ENCODE results near the gene NDOR1.

NDOR1 gene

GRCh38 chr9:137202966-137203365 lies 2.5 kb upstream of the NDOR1 start:
- TF ChIP-seq CTCF (IDR thresholded peaks at IDR 0.05; ENCODE audit: low read depth, low read length, poor library complexity, severe bottlenecking), result no peak
- no peak for TF ChIP-seq EZH2phosphoT487 (IDR thresholded peaks at IDR 0.05; ENCODE audit: borderline replicate concordance, low read length)
- Histone ChIP-seq H3K4me3 (ENCODE audit: low read length) (peak overlapping the region; percentile 32), H3K27me3 (ENCODE audit: control insufficient read depth, low read length) (no peaks in the 10 kb centered on the region), H3K4me1 (ENCODE audit: control insufficient read depth, low read length) (peaks cover 68% of the 10 kb centered on the region), H3K27ac (ENCODE audit: low read depth, low read length) (no peak overlapping the region), H3K36me3 (ENCODE audit: control insufficient read depth, low read length) (peaks cover 29% of the 10 kb centered on the region), H4K20me1 (ENCODE audit: control insufficient read depth, insufficient read depth, low read depth, low read length) (peaks cover 5% of the 10 kb centered on the region; the same call in 1 of the 2 replicates), H3K79me2 (ENCODE audit: control insufficient read depth, low read length) (peaks cover 87% of the 10 kb centered on the region), H3K4me2 (ENCODE audit: low read length) (peak overlapping the region; percentile 92), H3F3A (ENCODE audit: control insufficient read depth, insufficient read depth) (peaks cover 6% of the 10 kb centered on the region), H3K9me2 (replicated peaks; ENCODE audit: control insufficient read depth, low read length) (no peaks in the 10 kb centered on the region), H3K9me3 (ENCODE audit: control insufficient read depth, insufficient read depth, low read length) (no peaks in the 10 kb centered on the region)

GRCh38 chr9:137204731-137205125 lies 772 bp upstream of the NDOR1 start:
- peaks cover 5% of the 10 kb centered on the region; the same call in 1 of the 2 replicates for H4K20me1 ChIP-seq (ENCODE audit: control insufficient read depth, insufficient read depth, low read depth, low read length)
- H3K36me3 ChIP-seq (ENCODE audit: control insufficient read depth, low read length), result peaks cover 36% of the 10 kb centered on the region
- H3K27me3 ChIP-seq (ENCODE audit: control insufficient read depth, low read length), result no peaks in the 10 kb centered on the region
- peaks cover 52% of the 10 kb centered on the region for H3K4me1 ChIP-seq (ENCODE audit: control insufficient read depth, low read length)
- peaks cover 76% of the 10 kb centered on the region for H3K79me2 ChIP-seq (ENCODE audit: control insufficient read depth, low read length)
- H3K9me2 ChIP-seq (replicated peaks; ENCODE audit: control insufficient read depth, low read length), result no peaks in the 10 kb centered on the region
- H3K27ac ChIP-seq (ENCODE audit: low read depth, low read length), result no peak overlapping the region
- H3K4me3 ChIP-seq (ENCODE audit: low read length), result peak overlapping the region; percentile 99
- no peaks in the 10 kb centered on the region for H3K9me3 ChIP-seq (ENCODE audit: control insufficient read depth, insufficient read depth, low read length)
- H3F3A ChIP-seq (ENCODE audit: control insufficient read depth, insufficient read depth), result peaks cover 6% of the 10 kb centered on the region
- TF ChIP-seq CTCF (IDR thresholded peaks at IDR 0.05; ENCODE audit: low read depth, low read length, poor library complexity, severe bottlenecking) (no peak), EZH2phosphoT487 (IDR thresholded peaks at IDR 0.05; ENCODE audit: borderline replicate concordance, low read length) (no peak)
- peak overlapping the region; percentile 92 for H3K4me2 ChIP-seq (ENCODE audit: low read length)

GRCh38 chr9:137206602-137207001 lies 1.1 kb downstream of the NDOR1 start:
- H3K27me3 ChIP-seq (ENCODE audit: control insufficient read depth, low read length), result no peaks in the 10 kb centered on the region
- H3F3A ChIP-seq (ENCODE audit: control insufficient read depth, insufficient read depth), result peaks cover 6% of the 10 kb centered on the region
- H3K4me2 ChIP-seq (ENCODE audit: low read length), result peak overlapping the region; percentile 92
- peaks cover 46% of the 10 kb centered on the region for H3K4me1 ChIP-seq (ENCODE audit: control insufficient read depth, low read length)
- H3K36me3 ChIP-seq (ENCODE audit: control insufficient read depth, low read length), result peaks cover 40% of the 10 kb centered on the region
- peaks cover 5% of the 10 kb centered on the region; the same call in 1 of the 2 replicates for H4K20me1 ChIP-seq (ENCODE audit: control insufficient read depth, insufficient read depth, low read depth, low read length)
- TF ChIP-seq EZH2phosphoT487 (IDR thresholded peaks at IDR 0.05; ENCODE audit: borderline replicate concordance, low read length) (no peak), CTCF (IDR thresholded peaks at IDR 0.05; ENCODE audit: low read depth, low read length, poor library complexity, severe bottlenecking) (no peak)
- peak overlapping the region; percentile 99 for H3K4me3 ChIP-seq (ENCODE audit: low read length)
- no peaks in the 10 kb centered on the region for H3K9me2 ChIP-seq (replicated peaks; ENCODE audit: control insufficient read depth, low read length)
- no peaks in the 10 kb centered on the region for H3K9me3 ChIP-seq (ENCODE audit: control insufficient read depth, insufficient read depth, low read length)
- H3K79me2 ChIP-seq (ENCODE audit: control insufficient read depth, low read length), result peaks cover 69% of the 10 kb centered on the region
- no peak overlapping the region for H3K27ac ChIP-seq (ENCODE audit: low read depth, low read length)
